ENCODE data around the gene UNC45A. TPM values are rescaled to one million over a fixed set of nuclear protein-coding genes. Genes with fewer than 3 reads are reported as not detected.

UNC45A gene
- total RNA-seq, 1 experiment from 2014 or later = 101 TPM

DNA sequence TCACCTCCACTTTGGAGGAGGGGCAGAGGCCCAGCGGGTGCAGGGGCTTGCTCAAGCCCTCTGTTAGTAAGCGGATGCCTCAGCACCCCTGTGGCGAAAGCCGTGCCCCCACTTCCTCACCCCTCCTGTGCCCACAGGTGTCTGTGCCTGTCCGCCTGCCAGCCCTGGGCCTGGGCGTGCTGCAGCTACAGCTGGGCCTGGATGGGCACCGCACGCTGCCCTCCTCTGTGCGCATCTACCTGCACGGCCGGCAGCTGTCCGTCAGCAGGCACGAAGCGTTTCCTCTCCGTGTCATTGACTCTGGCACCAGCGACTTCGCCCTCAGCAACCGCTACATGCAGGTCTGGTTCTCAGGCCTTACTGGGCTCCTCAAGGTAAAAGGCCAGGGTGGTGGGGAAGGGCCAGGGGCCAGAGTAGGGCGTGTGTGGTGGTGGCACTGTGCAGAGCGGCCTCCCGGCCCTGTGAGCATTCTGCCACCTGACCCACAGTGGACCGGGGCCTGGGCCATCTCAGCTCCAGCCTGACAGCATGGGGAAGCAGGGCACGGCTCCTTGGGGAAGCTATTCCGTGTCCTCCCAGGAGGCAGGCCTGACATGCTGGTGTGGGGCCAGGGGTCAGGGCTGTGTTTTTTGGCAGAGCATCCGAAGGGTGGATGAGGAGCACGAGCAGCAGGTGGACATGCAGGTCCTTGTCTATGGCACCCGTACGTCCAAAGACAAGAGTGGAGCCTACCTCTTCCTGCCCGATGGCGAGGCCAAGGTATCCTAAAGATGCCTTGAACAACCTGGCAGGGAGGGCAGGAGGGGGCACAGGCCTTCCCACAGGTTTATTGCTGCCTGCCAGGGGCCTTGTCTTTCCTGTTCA is 22.9 kb upstream of the UNC45A start:
- no peak overlapping the region for H3K27ac Mint-ChIP-seq
- no peaks in the 10 kb centered on the region for H3K36me3 Mint-ChIP-seq
- H3K4me3 Mint-ChIP-seq = no peak overlapping the region
- H3K4me1 Mint-ChIP-seq = no peaks in the 10 kb centered on the region
- DNase-seq (ENCODE audit: low spot score) (no peak), ATAC-seq (no peak)
- POLR2A ChIA-PET = no interaction called here
- TF ChIP-seq, protein P1, sequence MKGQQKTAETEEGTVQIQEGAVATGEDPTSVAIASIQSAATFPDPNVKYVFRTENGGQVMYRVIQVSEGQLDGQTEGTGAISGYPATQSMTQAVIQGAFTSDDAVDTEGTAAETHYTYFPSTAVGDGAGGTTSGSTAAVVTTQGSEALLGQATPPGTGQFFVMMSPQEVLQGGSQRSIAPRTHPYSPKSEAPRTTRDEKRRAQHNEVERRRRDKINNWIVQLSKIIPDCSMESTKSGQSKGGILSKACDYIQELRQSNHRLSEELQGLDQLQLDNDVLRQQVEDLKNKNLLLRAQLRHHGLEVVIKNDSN (CRISPR knock-in tag; IDR thresholded peaks at IDR 0.05) = no peak
- no peak for TF ChIP-seq ZNF396 (CRISPR knock-in tag; IDR thresholded peaks at IDR 0.05; ENCODE audit: borderline replicate concordance)
- no peak for TF ChIP-seq GTF2I (CRISPR knock-in tag; conservative IDR thresholded peaks at IDR 0.05)
- TF ChIP-seq, protein P2, sequence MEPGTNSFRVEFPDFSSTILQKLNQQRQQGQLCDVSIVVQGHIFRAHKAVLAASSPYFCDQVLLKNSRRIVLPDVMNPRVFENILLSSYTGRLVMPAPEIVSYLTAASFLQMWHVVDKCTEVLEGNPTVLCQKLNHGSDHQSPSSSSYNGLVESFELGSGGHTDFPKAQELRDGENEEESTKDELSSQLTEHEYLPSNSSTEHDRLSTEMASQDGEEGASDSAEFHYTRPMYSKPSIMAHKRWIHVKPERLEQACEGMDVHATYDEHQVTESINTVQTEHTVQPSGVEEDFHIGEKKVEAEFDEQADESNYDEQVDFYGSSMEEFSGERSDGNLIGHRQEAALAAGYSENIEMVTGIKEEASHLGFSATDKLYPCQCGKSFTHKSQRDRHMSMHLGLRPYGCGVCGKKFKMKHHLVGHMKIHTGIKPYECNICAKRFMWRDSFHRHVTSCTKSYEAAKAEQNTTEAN (CRISPR knock-in tag; IDR thresholded peaks at IDR 0.05) = no peak
- no peaks in the 10 kb centered on the region for H3K27me3 Mint-ChIP-seq (ENCODE audit: low read depth)
- CTCF ChIA-PET = interaction anchor here (1.7 kb wide), 1 partner anchor 20 kb away, joined by 7 read pairs; the partner anchor contains the start of gene HDDC3
- H3K9me3 Mint-ChIP-seq = no peaks in the 10 kb centered on the region

DNA sequence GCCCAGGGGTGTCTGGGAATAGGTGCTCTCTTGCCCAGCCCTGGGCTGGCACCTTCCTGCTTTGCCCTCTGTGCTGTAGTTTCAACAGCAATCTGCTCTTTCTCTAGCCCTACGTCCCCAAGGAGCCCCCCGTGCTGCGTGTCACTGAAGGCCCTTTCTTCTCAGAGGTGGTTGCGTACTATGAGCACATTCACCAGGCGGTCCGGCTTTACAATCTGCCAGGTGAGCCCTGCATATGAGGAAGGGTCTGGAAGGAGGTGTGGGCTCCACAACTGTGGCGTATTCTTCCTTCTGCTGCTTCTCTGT is 22.4 kb upstream of the UNC45A start:
- Mint-ChIP-seq H3K9me3 (no peaks in the 10 kb centered on the region), H3K27ac (no peak overlapping the region), H3K4me1 (no peaks in the 10 kb centered on the region), H3K27me3 (ENCODE audit: low read depth) (no peaks in the 10 kb centered on the region), H3K4me3 (no peak overlapping the region), H3K36me3 (no peaks in the 10 kb centered on the region)
- no peak for TF ChIP-seq KAT7 (CRISPR knock-in tag; IDR thresholded peaks at IDR 0.05; ENCODE audit: borderline replicate concordance)
- no peak for TF ChIP-seq NR1H2 (CRISPR knock-in tag; IDR thresholded peaks at IDR 0.05)
- no peak for TF ChIP-seq NFE2L1 (CRISPR knock-in tag; IDR thresholded peaks at IDR 0.05)
- no peak for TF ChIP-seq MXD4 (CRISPR knock-in tag; IDR thresholded peaks at IDR 0.05; ENCODE audit: borderline replicate concordance)
- no peak for TF ChIP-seq ZNF317 (CRISPR knock-in tag; IDR thresholded peaks at IDR 0.05; ENCODE audit: borderline replicate concordance, low read depth)
- no peak for TF ChIP-seq RORB (CRISPR knock-in tag; IDR thresholded peaks at IDR 0.05)
- TF ChIP-seq ATF1 (CRISPR knock-in tag; IDR thresholded peaks at IDR 0.05) = no peak
- TF ChIP-seq, protein P3, sequence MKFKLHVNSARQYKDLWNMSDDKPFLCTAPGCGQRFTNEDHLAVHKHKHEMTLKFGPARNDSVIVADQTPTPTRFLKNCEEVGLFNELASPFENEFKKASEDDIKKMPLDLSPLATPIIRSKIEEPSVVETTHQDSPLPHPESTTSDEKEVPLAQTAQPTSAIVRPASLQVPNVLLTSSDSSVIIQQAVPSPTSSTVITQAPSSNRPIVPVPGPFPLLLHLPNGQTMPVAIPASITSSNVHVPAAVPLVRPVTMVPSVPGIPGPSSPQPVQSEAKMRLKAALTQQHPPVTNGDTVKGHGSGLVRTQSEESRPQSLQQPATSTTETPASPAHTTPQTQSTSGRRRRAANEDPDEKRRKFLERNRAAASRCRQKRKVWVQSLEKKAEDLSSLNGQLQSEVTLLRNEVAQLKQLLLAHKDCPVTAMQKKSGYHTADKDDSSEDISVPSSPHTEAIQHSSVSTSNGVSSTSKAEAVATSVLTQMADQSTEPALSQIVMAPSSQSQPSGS (CRISPR knock-in tag; IDR thresholded peaks at IDR 0.05; ENCODE audit: borderline replicate concordance, low read depth) = no peak
- TF ChIP-seq MYBL2 (CRISPR knock-in tag; IDR thresholded peaks at IDR 0.05) = no peak
- no peak for TF ChIP-seq ELF4 (CRISPR knock-in tag; IDR thresholded peaks at IDR 0.05; ENCODE audit: low read depth)
- no peak for TF ChIP-seq NR2C2 (CRISPR knock-in tag; IDR thresholded peaks at IDR 0.05)
- no peak for TF ChIP-seq CREB1 (CRISPR knock-in tag; IDR thresholded peaks at IDR 0.05)
- no peak for TF ChIP-seq TCF7 (CRISPR knock-in tag; IDR thresholded peaks at IDR 0.05; ENCODE audit: low read depth)
- TF ChIP-seq SMAD3 (CRISPR knock-in tag; IDR thresholded peaks at IDR 0.05; ENCODE audit: borderline replicate concordance) = no peak
- TF ChIP-seq, protein P4, sequence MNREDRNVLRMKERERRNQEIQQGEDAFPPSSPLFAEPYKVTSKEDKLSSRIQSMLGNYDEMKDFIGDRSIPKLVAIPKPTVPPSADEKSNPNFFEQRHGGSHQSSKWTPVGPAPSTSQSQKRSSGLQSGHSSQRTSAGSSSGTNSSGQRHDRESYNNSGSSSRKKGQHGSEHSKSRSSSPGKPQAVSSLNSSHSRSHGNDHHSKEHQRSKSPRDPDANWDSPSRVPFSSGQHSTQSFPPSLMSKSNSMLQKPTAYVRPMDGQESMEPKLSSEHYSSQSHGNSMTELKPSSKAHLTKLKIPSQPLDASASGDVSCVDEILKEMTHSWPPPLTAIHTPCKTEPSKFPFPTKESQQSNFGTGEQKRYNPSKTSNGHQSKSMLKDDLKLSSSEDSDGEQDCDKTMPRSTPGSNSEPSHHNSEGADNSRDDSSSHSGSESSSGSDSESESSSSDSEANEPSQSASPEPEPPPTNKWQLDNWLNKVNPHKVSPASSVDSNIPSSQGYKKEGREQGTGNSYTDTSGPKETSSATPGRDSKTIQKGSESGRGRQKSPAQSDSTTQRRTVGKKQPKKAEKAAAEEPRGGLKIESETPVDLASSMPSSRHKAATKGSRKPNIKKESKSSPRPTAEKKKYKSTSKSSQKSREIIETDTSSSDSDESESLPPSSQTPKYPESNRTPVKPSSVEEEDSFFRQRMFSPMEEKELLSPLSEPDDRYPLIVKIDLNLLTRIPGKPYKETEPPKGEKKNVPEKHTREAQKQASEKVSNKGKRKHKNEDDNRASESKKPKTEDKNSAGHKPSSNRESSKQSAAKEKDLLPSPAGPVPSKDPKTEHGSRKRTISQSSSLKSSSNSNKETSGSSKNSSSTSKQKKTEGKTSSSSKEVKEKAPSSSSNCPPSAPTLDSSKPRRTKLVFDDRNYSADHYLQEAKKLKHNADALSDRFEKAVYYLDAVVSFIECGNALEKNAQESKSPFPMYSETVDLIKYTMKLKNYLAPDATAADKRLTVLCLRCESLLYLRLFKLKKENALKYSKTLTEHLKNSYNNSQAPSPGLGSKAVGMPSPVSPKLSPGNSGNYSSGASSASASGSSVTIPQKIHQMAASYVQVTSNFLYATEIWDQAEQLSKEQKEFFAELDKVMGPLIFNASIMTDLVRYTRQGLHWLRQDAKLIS (CRISPR knock-in tag; IDR thresholded peaks at IDR 0.05; ENCODE audit: borderline replicate concordance) = no peak
- TF ChIP-seq ESRRA (CRISPR knock-in tag; IDR thresholded peaks at IDR 0.05; ENCODE audit: borderline replicate concordance) = no peak
- DNase-seq (ENCODE audit: low spot score) = no peak
- CTCF ChIA-PET = interaction anchor here (3.8 kb wide), 1 partner anchor 19 kb away, joined by 24 read pairs; the partner anchor contains the start of gene HDDC3
- POLR2A ChIA-PET = no interaction called here
- no peak for ATAC-seq

All from WTC11 (cell line).